Fibroblast of villous mesenchyme (primary cell): ENCODE results near the gene SLC9A4. TPM values are rescaled to one million over a fixed set of nuclear protein-coding genes. Genes with fewer than 3 reads are reported as not detected.
A peak's percentile ranks its signal among the peaks of the same experiment; 100 is the strongest.

Experiments used
- DNase-seq: peaks from one replicate; pipeline ENCODE4 v3.0.0-alpha.2; 2010; ENCODE audit warnings: low read depth
- H3K4me3 ChIP-seq: 2 replicates; pipeline ENCODE4 v1.5.1; 2011; ENCODE audit warnings: low read depth, mild to moderate bottlenecking, low read length
- total RNA-seq: library from RNA; depleted of rRNA; stranded (reverse); fragments of >200 nt; gene quantifications from 2 replicates; pipeline ENCODE4 v1.2.3, GENCODE V29; 2012
- TF ChIP-seq, protein P1 (sequence below): IDR thresholded peaks from 2 replicates; pipeline ENCODE4 v1.5.1; 2012; ENCODE audit warnings: low read depth, mild to moderate bottlenecking, low read length; ENCODE audit not compliant: insufficient read depth

SLC9A4 gene
- total RNA-seq, 1 donor = not detected

DNA sequence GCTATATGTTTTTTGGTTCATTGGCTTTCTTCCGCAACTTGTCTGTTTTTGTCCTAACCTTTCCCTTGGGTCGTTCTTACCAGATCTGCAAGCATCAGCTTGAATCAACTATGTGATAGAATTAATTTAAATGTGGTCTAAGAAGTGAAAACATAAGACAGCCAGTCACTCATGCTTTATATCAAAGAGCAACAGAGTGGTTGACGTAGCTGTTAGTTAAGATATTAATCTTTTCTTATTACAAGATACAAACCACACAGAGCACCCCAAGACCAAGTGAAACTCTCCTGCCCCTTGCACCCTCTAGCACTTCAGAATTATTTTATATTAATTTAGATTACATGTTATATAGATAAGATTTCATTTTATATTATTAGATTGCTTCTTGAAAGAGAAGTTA, 34.9 kb upstream of the SLC9A4 start:
- no peak overlapping the region for H3K4me3 ChIP-seq
- TF ChIP-seq, protein P1, sequence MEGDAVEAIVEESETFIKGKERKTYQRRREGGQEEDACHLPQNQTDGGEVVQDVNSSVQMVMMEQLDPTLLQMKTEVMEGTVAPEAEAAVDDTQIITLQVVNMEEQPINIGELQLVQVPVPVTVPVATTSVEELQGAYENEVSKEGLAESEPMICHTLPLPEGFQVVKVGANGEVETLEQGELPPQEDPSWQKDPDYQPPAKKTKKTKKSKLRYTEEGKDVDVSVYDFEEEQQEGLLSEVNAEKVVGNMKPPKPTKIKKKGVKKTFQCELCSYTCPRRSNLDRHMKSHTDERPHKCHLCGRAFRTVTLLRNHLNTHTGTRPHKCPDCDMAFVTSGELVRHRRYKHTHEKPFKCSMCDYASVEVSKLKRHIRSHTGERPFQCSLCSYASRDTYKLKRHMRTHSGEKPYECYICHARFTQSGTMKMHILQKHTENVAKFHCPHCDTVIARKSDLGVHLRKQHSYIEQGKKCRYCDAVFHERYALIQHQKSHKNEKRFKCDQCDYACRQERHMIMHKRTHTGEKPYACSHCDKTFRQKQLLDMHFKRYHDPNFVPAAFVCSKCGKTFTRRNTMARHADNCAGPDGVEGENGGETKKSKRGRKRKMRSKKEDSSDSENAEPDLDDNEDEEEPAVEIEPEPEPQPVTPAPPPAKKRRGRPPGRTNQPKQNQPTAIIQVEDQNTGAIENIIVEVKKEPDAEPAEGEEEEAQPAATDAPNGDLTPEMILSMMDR = no peak
- no peak for DNase-seq

DNA sequence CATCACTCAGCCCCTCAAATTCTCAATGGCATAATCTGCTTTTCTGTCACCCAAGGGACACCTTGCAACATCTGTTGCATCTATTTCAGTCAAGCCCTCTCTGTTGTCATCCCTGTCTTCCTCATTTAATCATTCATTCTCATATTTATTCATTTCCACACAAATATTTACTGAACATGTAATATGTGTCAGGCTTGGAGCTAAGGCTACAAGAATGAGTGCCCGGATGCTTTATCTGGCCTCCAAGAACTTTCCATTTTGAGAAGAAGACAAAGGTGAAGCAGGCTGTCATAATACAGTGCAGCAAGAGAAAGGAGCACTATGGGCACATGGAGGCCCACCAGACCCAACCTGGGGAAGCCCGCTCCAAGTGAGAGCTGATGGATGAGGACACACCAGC, 34.4 kb upstream of the SLC9A4 start:
- DNase-seq = no peak
- TF ChIP-seq, protein P1 = no peak

DNA sequence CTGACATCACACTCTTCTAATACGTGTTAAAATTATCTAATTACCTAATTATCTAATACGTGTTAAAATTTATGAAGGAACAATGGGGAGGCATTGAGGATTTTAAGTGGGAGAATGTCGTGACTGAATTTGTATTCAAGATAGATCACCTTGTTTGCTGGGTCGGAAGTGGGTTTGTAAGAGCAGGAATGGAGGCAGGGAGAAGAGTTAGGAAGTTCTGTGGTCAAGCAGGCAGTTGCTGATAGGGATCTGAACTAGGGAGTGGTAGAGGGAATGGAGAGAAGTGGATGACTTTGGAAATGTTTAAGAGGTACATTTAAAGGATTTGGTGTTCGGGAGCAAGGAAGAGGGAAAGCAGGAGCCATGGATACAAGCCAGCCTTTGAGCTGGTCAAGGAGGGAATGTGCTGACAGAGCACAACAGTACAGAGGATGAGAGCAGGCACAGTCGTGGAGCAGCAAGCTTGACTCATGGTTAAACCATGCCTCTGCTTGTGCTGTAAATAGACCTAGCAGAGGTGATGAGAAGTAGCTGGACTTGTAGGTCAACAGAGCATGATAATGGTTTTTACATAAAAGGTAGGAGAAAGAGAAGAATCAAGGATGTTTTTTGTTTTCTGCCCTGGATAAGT, 33.8 kb upstream of the SLC9A4 start:
- TF ChIP-seq, protein P1 = no peak
- DNase-seq = peak; percentile 52
- no peak overlapping the region for H3K4me3 ChIP-seq

More for the DNA sequence above, 34.4 kb upstream of the SLC9A4 start:
- H3K4me3 ChIP-seq = no peak overlapping the region

DNA sequence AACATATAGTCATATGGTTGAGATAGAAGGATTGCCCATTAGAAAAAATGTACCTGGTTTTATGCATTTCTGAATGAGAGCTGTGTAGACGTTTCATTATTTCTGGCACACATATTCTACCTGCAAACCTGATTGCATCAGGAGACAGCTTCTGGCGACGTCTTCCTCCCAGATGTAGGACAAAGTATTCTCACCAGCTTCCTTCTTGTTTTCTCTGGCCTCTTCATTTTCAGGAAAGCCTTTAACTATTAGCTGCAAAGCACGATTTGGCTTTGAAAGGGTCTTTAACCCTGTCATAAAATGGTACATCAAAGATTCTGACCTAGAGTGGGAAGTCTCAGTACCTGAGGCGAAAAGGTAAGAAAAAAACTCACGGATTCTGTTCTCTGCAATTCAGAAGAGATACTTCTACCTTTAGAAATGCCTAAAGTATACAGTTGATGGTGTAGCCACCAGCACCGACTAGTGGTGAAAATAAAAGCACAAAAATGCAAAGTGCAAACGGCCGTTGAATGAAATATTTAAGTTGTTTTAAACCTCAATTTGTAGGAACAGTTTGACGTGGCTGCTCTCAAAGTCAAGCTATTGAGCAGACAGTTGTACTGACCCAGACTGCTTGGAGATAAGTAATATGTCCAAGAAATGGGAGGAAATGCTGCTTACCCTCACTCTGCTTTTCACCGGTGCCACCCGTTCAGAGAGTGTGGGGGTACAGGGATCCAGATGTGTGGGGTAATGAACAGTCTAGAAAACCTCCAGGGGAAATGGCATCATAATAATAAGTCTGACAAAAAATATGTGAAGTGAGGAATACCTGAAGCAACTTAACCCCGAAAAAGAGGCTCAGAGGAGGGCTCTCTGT, 29.8 kb upstream of the SLC9A4 start:
- peak; percentile 41 for DNase-seq
- TF ChIP-seq, protein P1 = peak; percentile 76
- no peak overlapping the region for H3K4me3 ChIP-seq

DNA sequence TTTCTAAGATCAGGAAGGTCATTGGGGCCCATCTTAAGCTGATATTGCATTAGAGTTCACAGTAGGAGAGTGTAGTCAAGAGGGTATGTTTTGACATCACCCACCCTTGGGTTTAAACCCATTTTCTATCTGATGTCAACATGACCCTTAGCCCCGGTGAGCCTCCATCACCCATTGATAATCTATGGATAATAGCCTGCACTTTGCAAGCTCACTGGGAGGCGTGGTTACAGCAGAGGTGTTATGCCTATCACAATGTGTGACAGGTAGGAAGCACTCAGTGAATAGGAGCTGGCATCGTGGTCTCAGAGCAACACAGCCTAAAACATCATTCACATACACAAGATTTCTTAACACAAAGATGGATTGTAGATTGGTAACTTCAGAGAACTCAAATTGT, 28.8 kb upstream of the SLC9A4 start:
- TF ChIP-seq, protein P1 = no peak
- no peak for DNase-seq
- H3K4me3 ChIP-seq = no peak overlapping the region

DNA sequence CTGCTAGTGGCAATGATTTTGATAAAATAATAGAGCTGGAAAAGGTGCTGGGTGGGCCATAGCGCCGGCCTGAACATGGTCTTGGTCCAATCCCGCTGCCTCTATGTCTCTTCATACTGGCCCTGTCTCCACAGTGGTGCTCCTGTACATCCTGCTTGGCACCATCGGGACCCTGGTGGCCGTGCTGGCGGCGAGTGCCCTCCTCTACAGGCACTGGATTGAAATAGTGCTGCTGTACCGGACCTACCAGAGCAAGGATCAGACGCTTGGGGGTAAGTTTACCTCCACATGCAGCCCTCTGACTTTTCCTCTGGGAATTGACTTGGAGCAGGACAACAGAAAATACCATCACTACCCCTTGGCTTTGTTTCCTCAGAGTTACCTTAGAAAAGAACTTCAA, 26.1 kb upstream of the SLC9A4 start:
- H3K4me3 ChIP-seq = no peak overlapping the region
- no peak for DNase-seq
- TF ChIP-seq, protein P1 = no peak
